Measurements from ENCODE around the gene CARD14.

Gene CARD14

GRCh38 chr17:80182845-80183223, 13.0 kb downstream of the CARD14 start:
- in situ Hi-C loops (cut with MboI; ENCODE audit: low sequenced_read_pairs), result no loop called here

GRCh38 chr17:80183581-80184422, 14.0 kb downstream of the CARD14 start:
- in situ Hi-C loops (cut with MboI; ENCODE audit: low sequenced_read_pairs), result no loop called here

GRCh38 chr17:80184423-80184714, 14.5 kb downstream of the CARD14 start:
- in situ Hi-C loops (cut with MboI; ENCODE audit: low sequenced_read_pairs), result no loop called here

- in situ Hi-C loops (cut with MboI; ENCODE audit: low sequenced_read_pairs), result no loop called here
Observed at GRCh38 chr17:80185968-80186367, 16.1 kb downstream of the CARD14 start.

GRCh38 chr17:80187090-80187489, 17.3 kb downstream of the CARD14 start:
- in situ Hi-C loops (cut with MboI; ENCODE audit: low sequenced_read_pairs), result no loop called here

GRCh38 chr17:80187515-80187941, 17.7 kb downstream of the CARD14 start:
- in situ Hi-C loops (cut with MboI; ENCODE audit: low sequenced_read_pairs), result no loop called here

- in situ Hi-C loops (cut with MboI; ENCODE audit: low sequenced_read_pairs), result loop anchor here (10.0 kb wide), 1 partner anchor 175 kb away; no protein-coding TSS in a partner anchor
Observed at GRCh38 chr17:80189611-80190010, 19.8 kb downstream of the CARD14 start.

- in situ Hi-C loops (cut with MboI; ENCODE audit: low sequenced_read_pairs), result loop anchor here (10.0 kb wide), 1 partner anchor 174 kb away; no protein-coding TSS in a partner anchor
Observed at GRCh38 chr17:80190716-80191115, 20.9 kb downstream of the CARD14 start.

- in situ Hi-C loops (cut with MboI; ENCODE audit: low sequenced_read_pairs), result loop anchor here (10.0 kb wide), 1 partner anchor 174 kb away; no protein-coding TSS in a partner anchor
Observed at GRCh38 chr17:80191192-80191591, 21.4 kb downstream of the CARD14 start.

GRCh38 chr17:80191865-80192661, 22.2 kb downstream of the CARD14 start:
- in situ Hi-C loops (cut with MboI; ENCODE audit: low sequenced_read_pairs), result loop anchor here (10.0 kb wide), 1 partner anchor 173 kb away; no protein-coding TSS in a partner anchor

GRCh38 chr17:80195141-80195540, 25.3 kb downstream of the CARD14 start:
- in situ Hi-C loops (cut with MboI; ENCODE audit: low sequenced_read_pairs), result loop anchor here (10.0 kb wide), 1 partner anchor 170 kb away; no protein-coding TSS in a partner anchor

GRCh38 chr17:80195671-80196529, 26.1 kb downstream of the CARD14 start:
- in situ Hi-C loops (cut with MboI; ENCODE audit: low sequenced_read_pairs), result loop anchor here (10.0 kb wide), 1 partner anchor 169 kb away; no protein-coding TSS in a partner anchor

- in situ Hi-C loops (cut with MboI; ENCODE audit: low sequenced_read_pairs), result loop anchor here (10.0 kb wide), 1 partner anchor 168 kb away; no protein-coding TSS in a partner anchor
Observed at GRCh38 chr17:80196652-80197051, 26.8 kb downstream of the CARD14 start.

GRCh38 chr17:80198144-80198661, 28.4 kb downstream of the CARD14 start:
- in situ Hi-C loops (cut with MboI; ENCODE audit: low sequenced_read_pairs), result loop anchor here (10.0 kb wide), 1 partner anchor 167 kb away; no protein-coding TSS in a partner anchor

- in situ Hi-C loops (cut with MboI; ENCODE audit: low sequenced_read_pairs), result loop anchor here (10.0 kb wide), 1 partner anchor 166 kb away; no protein-coding TSS in a partner anchor
Observed at GRCh38 chr17:80199295-80199694, 29.5 kb downstream of the CARD14 start.

- in situ Hi-C loops (cut with MboI; ENCODE audit: low sequenced_read_pairs), result no loop called here
Observed at GRCh38 chr17:80201446-80201845, 31.6 kb downstream of the CARD14 start.

- in situ Hi-C loops (cut with MboI; ENCODE audit: low sequenced_read_pairs), result no loop called here
Observed at GRCh38 chr17:80202197-80202596, 32.4 kb downstream of the CARD14 start.

- in situ Hi-C loops (cut with MboI; ENCODE audit: low sequenced_read_pairs), result no loop called here
Observed at GRCh38 chr17:80203471-80203963, 33.7 kb downstream of the CARD14 start.

GRCh38 chr17:80204626-80205468, 35.0 kb downstream of the CARD14 start:
- in situ Hi-C loops (cut with MboI; ENCODE audit: low sequenced_read_pairs), result no loop called here
